SK-N-SH (cell line): ENCODE results near the gene FRA10AC1. TPM values are rescaled to one million over a fixed set of nuclear protein-coding genes. Genes with fewer than 3 reads are reported as not detected.

Experiments
- CTCF ChIA-PET: fragments of 300-600, 350-600 bp; formaldehyde crosslinking; extraction: SDS; loops from one replicate; lab custom pipeline; 2021; lab: Yijun Ruan, JAX
- POLR2A ChIA-PET: fragments of 350-600 bp; sonication (Branson Sonifier 250); formaldehyde crosslinking; extraction: SDS; loops from one replicate; lab custom pipeline; 2020; ENCODE audit warnings: antibody characterized with exemption, inconsistent platforms; lab: Yijun Ruan, JAX
- DNase-seq: peaks from one replicate; pipeline ENCODE4 v3.0.0; 2012
- H2AFZ ChIP-seq: fragments of 200-600 bp; sonication (generic); 2 replicates; pipeline ENCODE4 v1.8.1; 2016; ENCODE audit warnings: antibody characterized with exemption, mild to moderate bottlenecking, low read depth
- H3F3A ChIP-seq: fragments of 200-600 bp; sonication (generic); replicated peaks from 2 replicates; pipeline ENCODE3; 2016; ENCODE audit warnings: antibody characterized with exemption, mild to moderate bottlenecking; ENCODE audit not compliant: insufficient read depth
- H3K27ac ChIP-seq, 2 experiments: fragments of 200-500 bp in 1 of 2; fragments of 200-600 bp in 1 of 2; sonication (Bioruptor generic) in 1 of 2; sonication (generic), shearing (Covaris generic) in 1 of 2; 2 replicates each; pipeline versions ENCODE4 v1.5.1 to v1.6.1; 2014 to 2016; ENCODE audit warnings: low read depth in 2 of 2, inconsistent platforms in 1 of 2, low read length in 1 of 2, mild to moderate bottlenecking in 1 of 2, mixed read lengths in 1 of 2
- H3K27me3 ChIP-seq: fragments of 200-600 bp; sonication (generic), shearing (Covaris generic); 2 replicates; pipeline ENCODE4 v1.6.1; 2016; ENCODE audit warnings: mixed run types; ENCODE audit not compliant: insufficient read depth
- H3K36me3 ChIP-seq, 2 experiments: fragments of 200-500 bp in 1 of 2; fragments of 200-600 bp in 1 of 2; sonication (Bioruptor generic) in 1 of 2; sonication (generic) in 1 of 2; replicated peaks in 1 of 2; 2 replicates each; pipeline versions ENCODE3 to v1.5.1; 2014 to 2016; ENCODE audit warnings: low read length in 1 of 2, mild to moderate bottlenecking in 1 of 2; ENCODE audit not compliant: insufficient read depth in 2 of 2, control insufficient read depth in 1 of 2
- H3K4me1 ChIP-seq, 2 experiments: fragments of 200-500 bp in 1 of 2; fragments of 200-600 bp in 1 of 2; sonication (Bioruptor generic) in 1 of 2; sonication (generic), shearing (Covaris generic) in 1 of 2; 2 replicates each; pipeline versions ENCODE4 v1.5.1 to v1.6.1; 2014 to 2016; ENCODE audit warnings: low read depth in 1 of 2, low read length in 1 of 2, mixed run types in 1 of 2; ENCODE audit not compliant: insufficient read depth in 2 of 2, control insufficient read depth in 1 of 2
- H3K4me2 ChIP-seq: fragments of 200-600 bp; sonication (generic), shearing (Covaris generic); 2 replicates; pipeline ENCODE4 v1.6.1; 2017; ENCODE audit warnings: mixed run types
- H3K4me3 ChIP-seq, 2 experiments: fragments of 200-500 bp in 1 of 2; fragments of 200-600 bp in 1 of 2; sonication (Bioruptor generic) in 1 of 2; sonication (generic), shearing (Covaris generic) in 1 of 2; 2 replicates each; pipeline versions ENCODE4 v1.5.1 to v1.8.1; 2014 to 2016; ENCODE audit warnings: low read depth in 2 of 2, inconsistent platforms in 1 of 2, low read length in 1 of 2, mild to moderate bottlenecking in 1 of 2, mixed read lengths in 1 of 2, moderate library complexity in 1 of 2
- H3K79me2 ChIP-seq: fragments of 200-600 bp; sonication (generic); 2 replicates; pipeline ENCODE4 v1.8.1; 2017; ENCODE audit warnings: mild to moderate bottlenecking; ENCODE audit not compliant: insufficient read depth
- H3K9ac ChIP-seq: fragments of 200-600 bp; sonication (generic); 2 replicates; pipeline ENCODE4 v1.6.1; 2017; ENCODE audit warnings: mixed run types
- H3K9me2 ChIP-seq: fragments of 200-600 bp; sonication (generic); 2 replicates; pipeline ENCODE4 v1.6.1; 2017; ENCODE audit warnings: mixed run types
- H3K9me3 ChIP-seq: fragments of 200-600 bp; sonication (generic); 2 replicates; pipeline ENCODE4 v1.6.1; 2017; ENCODE audit warnings: mixed run types, mild to moderate bottlenecking, moderate library complexity
- H4K20me1 ChIP-seq: fragments of 200-600 bp; sonication (generic); 2 replicates; pipeline ENCODE4 v1.6.1; 2017; ENCODE audit warnings: mild to moderate bottlenecking, mixed run types; ENCODE audit not compliant: insufficient read depth
- EP300 ChIP-seq, 2 experiments: IDR thresholded peaks; 2 replicates each; pipeline versions ENCODE4 v1.4.0 to v1.6.1; 2012; ENCODE audit warnings: borderline replicate concordance in 1 of 2, low read depth in 1 of 2, low read length in 1 of 2
- FOSL2 ChIP-seq: IDR thresholded peaks from 2 replicates; pipeline ENCODE4 v1.4.0; 2012; ENCODE audit warnings: low read depth, mild to moderate bottlenecking, moderate library complexity, borderline replicate concordance
- GABPA ChIP-seq: IDR thresholded peaks from 2 replicates; pipeline ENCODE4 v1.4.0; 2012; ENCODE audit warnings: low read depth, mild to moderate bottlenecking
- GATA2 ChIP-seq: sonication (generic); formaldehyde crosslinking; IDR thresholded peaks from 2 replicates; pipeline ENCODE4 v1.5.0; 2020; ENCODE audit warnings: mild to moderate bottlenecking, missing genetic modification reagents
- MAX ChIP-seq: IDR thresholded peaks from 2 replicates; pipeline ENCODE4 v1.4.0; 2012; ENCODE audit warnings: low read depth
- RAD21 ChIP-seq: IDR thresholded peaks from 2 replicates; pipeline ENCODE4 v1.6.1; 2012; ENCODE audit warnings: mild to moderate bottlenecking, low read length
- REST ChIP-seq: IDR thresholded peaks from 2 replicates; pipeline ENCODE4 v1.6.1; 2012; ENCODE audit warnings: mild to moderate bottlenecking, low read depth, low read length, moderate library complexity
- RFX5 ChIP-seq: IDR thresholded peaks from 2 replicates; pipeline ENCODE4 v1.6.1; 2012; ENCODE audit warnings: mild to moderate bottlenecking, improper control_type of control experiment, low read length
- TCF12 ChIP-seq: IDR thresholded peaks from 2 replicates; pipeline ENCODE4 v1.4.0; 2012
- TEAD4 ChIP-seq: IDR thresholded peaks from 2 replicates; pipeline ENCODE4 v1.4.0; 2012; ENCODE audit warnings: mild to moderate bottlenecking, borderline replicate concordance; ENCODE audit not compliant: insufficient read depth
- USF1 ChIP-seq: IDR thresholded peaks from 2 replicates; pipeline ENCODE4 v1.4.0; 2012; ENCODE audit warnings: low read depth, borderline replicate concordance
- YY1 ChIP-seq: IDR thresholded peaks from 2 replicates; pipeline ENCODE4 v1.4.0; 2012; ENCODE audit warnings: low read depth, mild to moderate bottlenecking
- ZBTB33 ChIP-seq: IDR thresholded peaks from 2 replicates; pipeline ENCODE4 v1.4.0; 2012; ENCODE audit warnings: low read depth, borderline replicate concordance
- WGBS: methylation state at CpG from one replicate; pipeline ENCODE4 v1.1.6; 2017; ENCODE audit warnings: low lambda C conversion rate; 5-methylcytosine and 5-hydroxymethylcytosine counted together
- polyA plus RNA-seq, 3 experiments: library from polyadenylated mRNA; depleted of rRNA; stranded (reverse); fragments of >200 nt; gene quantifications; 2 replicates each; pipeline ENCODE4 v1.2.3, GENCODE V29; 2012

FRA10AC1 gene
- polyA plus RNA-seq, 1 of the 3 experiments (the other 2 are of a cell fraction), result 3.9 TPM

- TF ChIP-seq REST, result no peak
Measured at GRCh38 chr10:93654201-93654600, 48.2 kb downstream of the FRA10AC1 start (continued).

GRCh38 chr10:93652857-93653256, 49.5 kb downstream of the FRA10AC1 start:
- 70% methylated on average over 1 of the region's 1 CpG for WGBS
- no peaks in the 10 kb centered on the region for H3K9me3 ChIP-seq
- H2AFZ ChIP-seq, result no peak overlapping the region; the same call in 1 of the 2 replicates
- H3F3A ChIP-seq, result no peaks in the 10 kb centered on the region
- ChIA-PET POLR2A (no interaction called here), CTCF (no interaction called here)
- H3K9ac ChIP-seq, result no peak overlapping the region
- no peaks in the 10 kb centered on the region for H3K27me3 ChIP-seq
- no peaks in the 10 kb centered on the region for H3K36me3 ChIP-seq
- H4K20me1 ChIP-seq, result no peaks in the 10 kb centered on the region
- H3K9me2 ChIP-seq, result no peaks in the 10 kb centered on the region
- no peaks in the 10 kb centered on the region for H3K4me1 ChIP-seq
- no peaks in the 10 kb centered on the region for H3K79me2 ChIP-seq
- no peak for DNase-seq
- no peak overlapping the region for H3K4me3 ChIP-seq
- no peak overlapping the region for H3K27ac ChIP-seq
- no peak for TF ChIP-seq EP300 (IDR thresholded peaks at IDR 0.05; ENCODE audit: borderline replicate concordance in 1 of 2, low read depth in 1 of 2, low read length in 1 of 2)
- no peak for TF ChIP-seq YY1
- TF ChIP-seq FOSL2, result 0 out of 2 replicates have a peak, but pooled peaks have one; percentile 5
- no peak for TF ChIP-seq RFX5
- TF ChIP-seq TEAD4, result no peak
- TF ChIP-seq ZBTB33, result no peak
- TF ChIP-seq GABPA, result no peak
- no peak for TF ChIP-seq MAX
- TF ChIP-seq, all 33 proteins: peak for 1
- H3K4me2 ChIP-seq, result no peak overlapping the region

GRCh38 chr10:93639791-93640190, 62.6 kb downstream of the FRA10AC1 start:
- H3K27me3 ChIP-seq, result peaks cover 17% of the 10 kb centered on the region; the same call in 1 of the 2 replicates
- H3K4me2 ChIP-seq, result no peak overlapping the region
- H3K36me3 ChIP-seq, result no peaks in the 10 kb centered on the region
- H3K79me2 ChIP-seq, result no peaks in the 10 kb centered on the region
- POLR2A ChIA-PET, result no interaction called here
- TF ChIP-seq GATA2 (CRISPR knock-in tag), result no peak
- TF ChIP-seq TCF12, result no peak
- no peak for TF ChIP-seq RAD21
- no peak for TF ChIP-seq MAX
- TF ChIP-seq GABPA, result no peak
- no peak for TF ChIP-seq USF1
- TF ChIP-seq, all 33 proteins: peak for 0
- Histone ChIP-seq H3K27ac (no peak overlapping the region), H3K4me3 (no peak overlapping the region), H3K9me2 (no peaks in the 10 kb centered on the region), H2AFZ (no peak overlapping the region), H3K4me1 (no peaks in the 10 kb centered on the region), H4K20me1 (no peaks in the 10 kb centered on the region), H3K9me3 (no peaks in the 10 kb centered on the region), H3F3A (no peaks in the 10 kb centered on the region), H3K9ac (no peak overlapping the region)
- CTCF ChIA-PET, result no interaction called here
- DNase-seq, result no peak
- WGBS, result 75% methylated on average over 7 of the region's 7 CpGs
